Caco-2 (cell line): ENCODE measurements around the gene LENG8. TPM values are rescaled to one million over a fixed set of nuclear protein-coding genes. Genes with fewer than 3 reads are reported as not detected.

Source experiments
- BruUV-seq: library from RNA; stranded (reverse); fragments of 400-500 nt; replicated peaks from 2 replicates; lab custom pipeline; 2021; lab: Mats Ljungman, UMichigan
- CTCF ChIA-PET: fragments of 300-600 bp; sonication (Branson Sonifier 250); formaldehyde crosslinking; loops from one replicate; lab custom pipeline; 2022; ENCODE audit warnings: antibody characterized with exemption; lab: Charles Lee
- POLR2A ChIA-PET: fragments of 300-600 bp; sonication (Branson Sonifier 250); formaldehyde crosslinking; loops from one replicate; lab custom pipeline; 2022; ENCODE audit warnings: antibody characterized with exemption; lab: Charles Lee
- DNase-seq, 2 experiments: peaks; one replicate each; pipeline versions ENCODE4 v3.0.0 to v3.0.0-alpha.2; 2020 to 2022
- H3K27me3 ChIP-seq: replicated peaks from 2 replicates; pipeline ENCODE4 v1.6.0; 2011; ENCODE audit warnings: low read length; ENCODE audit not compliant: control insufficient read depth, insufficient read depth
- H3K36me3 ChIP-seq: 2 replicates; pipeline ENCODE4 v1.5.1; 2011; ENCODE audit warnings: low read length; ENCODE audit not compliant: control insufficient read depth, insufficient read depth
- H3K4me1 ChIP-seq: fragments of 250-450 bp; sonication (Bioruptor Pico); 2 replicates; pipeline ENCODE4 v1.5.1; 2020; ENCODE audit warnings: mild to moderate bottlenecking
- H3K4me3 ChIP-seq: 2 replicates; pipeline ENCODE4 v1.5.1; 2011; ENCODE audit warnings: low read depth, mild to moderate bottlenecking, control low read depth, low read length
- H3K9me3 ChIP-seq: fragments of 250-450 bp; sonication (Bioruptor Pico); 2 replicates; pipeline ENCODE4 v1.5.1; 2020; ENCODE audit warnings: mild to moderate bottlenecking, moderate library complexity
- H3K27ac Mint-ChIP-seq: one replicate; pipeline ENCODE4 v1.8.0; 2022; ENCODE audit warnings: mixed read lengths; ENCODE audit not compliant: unreplicated experiment
- H3K27me3 Mint-ChIP-seq: one replicate; pipeline ENCODE4 v1.8.0; 2022; ENCODE audit warnings: mixed read lengths; ENCODE audit not compliant: insufficient read depth, unreplicated experiment
- H3K36me3 Mint-ChIP-seq: one replicate; pipeline ENCODE4 v1.8.0; 2022; ENCODE audit warnings: mild to moderate bottlenecking, mixed read lengths; ENCODE audit not compliant: insufficient read depth, unreplicated experiment
- H3K4me1 Mint-ChIP-seq: one replicate; pipeline ENCODE4 v1.8.0; 2022; ENCODE audit warnings: low read depth, mixed read lengths; ENCODE audit not compliant: unreplicated experiment
- H3K4me3 Mint-ChIP-seq: one replicate; pipeline ENCODE4 v1.8.0; 2022; ENCODE audit warnings: mild to moderate bottlenecking, moderate library complexity, mixed read lengths; ENCODE audit not compliant: unreplicated experiment
- H3K9me3 Mint-ChIP-seq: one replicate; pipeline ENCODE4 v1.8.0; 2022; ENCODE audit warnings: mixed read lengths; ENCODE audit not compliant: unreplicated experiment
- intact Hi-C: fragments of 100-400 bp; cut with micrococcal nuclease; formaldehyde crosslinking; loops from one replicate; pipeline ENCODE4 v1.10.0; 2022; ENCODE audit not compliant: unreplicated experiment
- total RNA-seq: library from RNA; stranded (reverse); gene quantifications from 2 replicates; pipeline ENCODE4 v1.2.3, GENCODE V29; 2022
- TF ChIP-seq, protein P1 (sequence below), 2 experiments: fragments of 200-600 bp in 1 of 2; IDR thresholded peaks; 1 replicate in 1 of 2; 2 replicates in 1 of 2; pipeline versions ENCODE4 v1.5.1 to v1.8.0; 2011 to 2022; ENCODE audit warnings: antibody characterized with exemption in 1 of 2, control low read depth in 1 of 2, inconsistent platforms in 1 of 2, low read depth in 1 of 2, low read length in 1 of 2, mild to moderate bottlenecking in 1 of 2, moderate library complexity in 1 of 2; ENCODE audit not compliant: insufficient read depth in 1 of 2, severe bottlenecking in 1 of 2, unreplicated experiment in 1 of 2

The LENG8 gene
- total RNA-seq, 1 experiment from 2014 or later: 143 TPM

DNA sequence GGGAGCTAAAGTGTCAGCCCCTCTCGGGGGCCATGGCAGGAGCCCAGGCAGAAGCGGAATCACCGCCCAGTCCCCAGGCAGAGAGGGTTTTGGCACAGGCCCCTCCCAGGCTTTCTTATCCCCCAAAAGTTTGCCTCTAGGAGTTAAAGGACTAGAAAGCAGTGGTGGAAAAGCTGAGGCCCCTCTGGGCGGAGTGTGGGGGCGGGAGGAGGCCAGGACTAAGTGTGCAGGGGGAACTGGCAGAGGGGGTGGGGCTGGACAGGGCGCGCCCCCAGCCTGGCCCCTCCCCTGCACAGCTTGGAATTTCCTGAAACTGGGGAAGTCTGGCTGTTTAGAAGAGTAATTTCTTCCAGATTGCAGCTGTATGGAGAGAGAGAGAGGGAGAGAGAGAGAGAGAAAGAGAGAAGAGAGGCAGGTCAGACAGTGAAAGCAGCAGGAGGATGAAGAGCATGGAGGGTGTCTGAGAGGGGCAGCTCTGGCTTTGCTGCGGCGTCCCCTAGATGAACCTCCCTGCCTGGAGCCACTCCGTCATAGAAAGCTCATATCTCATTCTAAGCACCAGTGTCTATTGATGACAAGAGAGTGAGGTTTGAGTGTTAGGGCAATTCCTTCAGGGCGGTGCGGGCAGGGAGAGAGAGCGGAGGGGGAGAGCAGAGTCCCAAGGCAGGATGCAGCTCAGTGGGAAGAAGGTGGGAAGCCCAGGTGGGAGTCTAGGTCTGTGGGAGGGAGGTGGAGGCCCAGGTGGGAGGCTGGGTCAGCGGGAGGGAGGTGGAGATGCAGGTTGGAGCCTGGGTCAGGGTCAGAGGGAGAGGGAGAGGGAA is 24.3 kb downstream of the LENG8 start, which contains the start of gene CDC42EP5:
Gene CDC42EP5 (minus strand): TSS at position 226 of the 821 bp plus-strand sequence. CDS start 7,749 bp downstream, outside the sequence.
- intact Hi-C loops: no loop called here
- Histone ChIP-seq H3K4me1 (peaks cover 21% of the 10 kb centered on the region), H3K27me3 (no peaks in the 10 kb centered on the region), H3K4me3 (peak within 1 kb of the TSS; percentile 23), H3K36me3 (no peaks in the 10 kb centered on the region), H3K9me3 (no peaks in the 10 kb centered on the region)
- DNase-seq: peak; percentile 66 to 72
- Mint-ChIP-seq H3K27ac (peak within 1 kb of the TSS; percentile 26), H3K4me3 (peak within 1 kb of the TSS; percentile 41), H3K4me1 (peaks cover 37% of the 10 kb centered on the region), H3K9me3 (no peaks in the 10 kb centered on the region), H3K27me3 (peaks cover 2% of the 10 kb centered on the region), H3K36me3 (no peaks in the 10 kb centered on the region)
- CTCF ChIA-PET: interaction anchor here (0.9 to 1.1 kb wide), 2 partner anchors 34 to 43 kb away, joined by 3 to 4 read pairs; no protein-coding TSS in a partner anchor
- TF ChIP-seq, protein P1, sequence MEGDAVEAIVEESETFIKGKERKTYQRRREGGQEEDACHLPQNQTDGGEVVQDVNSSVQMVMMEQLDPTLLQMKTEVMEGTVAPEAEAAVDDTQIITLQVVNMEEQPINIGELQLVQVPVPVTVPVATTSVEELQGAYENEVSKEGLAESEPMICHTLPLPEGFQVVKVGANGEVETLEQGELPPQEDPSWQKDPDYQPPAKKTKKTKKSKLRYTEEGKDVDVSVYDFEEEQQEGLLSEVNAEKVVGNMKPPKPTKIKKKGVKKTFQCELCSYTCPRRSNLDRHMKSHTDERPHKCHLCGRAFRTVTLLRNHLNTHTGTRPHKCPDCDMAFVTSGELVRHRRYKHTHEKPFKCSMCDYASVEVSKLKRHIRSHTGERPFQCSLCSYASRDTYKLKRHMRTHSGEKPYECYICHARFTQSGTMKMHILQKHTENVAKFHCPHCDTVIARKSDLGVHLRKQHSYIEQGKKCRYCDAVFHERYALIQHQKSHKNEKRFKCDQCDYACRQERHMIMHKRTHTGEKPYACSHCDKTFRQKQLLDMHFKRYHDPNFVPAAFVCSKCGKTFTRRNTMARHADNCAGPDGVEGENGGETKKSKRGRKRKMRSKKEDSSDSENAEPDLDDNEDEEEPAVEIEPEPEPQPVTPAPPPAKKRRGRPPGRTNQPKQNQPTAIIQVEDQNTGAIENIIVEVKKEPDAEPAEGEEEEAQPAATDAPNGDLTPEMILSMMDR (IDR thresholded peaks at IDR 0.05; ENCODE audit: insufficient read depth in 1 of 2, low read depth in 1 of 2, low read length in 1 of 2, severe bottlenecking in 1 of 2, unreplicated experiment in 1 of 2): no peak
- POLR2A ChIA-PET: interaction anchor here (0.6 to 1.1 kb wide), 2 partner anchors 25 to 493 kb away, joined by 3 to 5 read pairs; partner anchors contain the start of gene NLRP2
- no TSS peak for BruUV-seq

DNA sequence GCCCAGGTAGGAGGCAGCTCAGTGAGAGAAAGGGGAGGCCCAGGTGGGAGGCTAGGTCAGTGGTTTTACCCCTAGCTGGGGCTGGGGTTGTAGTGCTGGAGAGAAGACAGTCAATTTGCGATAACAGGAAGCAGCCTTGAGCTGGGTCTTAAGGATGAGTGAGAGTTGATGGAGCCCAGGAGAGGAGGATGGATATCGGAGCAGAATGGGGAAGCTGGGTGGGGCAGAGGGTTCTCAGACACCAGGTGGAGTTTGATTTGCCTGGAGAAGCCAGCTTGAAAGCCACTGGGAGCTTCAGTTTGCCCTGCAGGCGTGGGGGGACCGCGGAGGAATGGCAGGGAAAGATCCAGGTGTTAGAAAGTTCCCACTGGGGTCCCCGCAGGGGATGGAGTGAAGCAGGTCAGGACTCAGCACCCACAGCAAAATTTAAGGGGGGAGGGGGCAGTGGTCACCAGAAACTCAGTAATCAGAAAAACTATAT is 24.9 kb downstream of the LENG8 start:
- Histone ChIP-seq H3K36me3 (no peaks in the 10 kb centered on the region), H3K9me3 (no peaks in the 10 kb centered on the region), H3K4me3 (no peak overlapping the region), H3K4me1 (peaks cover 21% of the 10 kb centered on the region), H3K27me3 (no peaks in the 10 kb centered on the region)
- Mint-ChIP-seq H3K4me1 (peaks cover 37% of the 10 kb centered on the region), H3K27ac (peak overlapping the region; percentile 26), H3K36me3 (no peaks in the 10 kb centered on the region), H3K4me3 (no peak overlapping the region), H3K27me3 (peaks cover 2% of the 10 kb centered on the region), H3K9me3 (no peaks in the 10 kb centered on the region)
- CTCF ChIA-PET: interaction anchor here (1.1 kb wide), 1 partner anchor 43 kb away, joined by 4 read pairs; no protein-coding TSS in a partner anchor
- TF ChIP-seq, protein P1 (IDR thresholded peaks at IDR 0.05; ENCODE audit: insufficient read depth in 1 of 2, low read depth in 1 of 2, low read length in 1 of 2, severe bottlenecking in 1 of 2, unreplicated experiment in 1 of 2): no peak
- BruUV-seq: no TSS peak
- no peak for DNase-seq
- intact Hi-C loops: no loop called here
- POLR2A ChIA-PET: interaction anchor here (1.1 kb wide), 1 partner anchor 493 kb away, joined by 3 read pairs; the partner anchor contains the start of gene NLRP2

DNA sequence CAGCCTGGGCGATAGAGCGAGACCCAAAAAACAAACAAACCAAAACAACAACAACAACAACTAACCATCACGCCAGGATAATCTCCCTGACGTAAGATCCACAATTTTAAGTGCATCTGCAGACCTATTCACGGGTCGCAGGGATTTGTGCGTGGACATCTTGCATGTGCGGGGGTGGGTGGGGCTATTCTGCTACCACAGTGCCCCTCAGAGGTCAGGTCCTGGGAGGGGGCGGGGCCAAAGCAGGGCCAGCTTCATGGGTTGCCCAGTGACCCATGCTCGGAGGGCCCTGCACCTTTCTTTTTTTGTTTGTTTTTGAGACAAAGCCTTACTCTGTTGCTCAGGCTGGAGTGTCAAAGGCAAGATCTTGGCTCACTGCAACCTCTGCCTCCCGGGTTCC is 26.7 kb downstream of the LENG8 start:
- Histone ChIP-seq H3K4me1 (peaks cover 16% of the 10 kb centered on the region), H3K36me3 (no peaks in the 10 kb centered on the region), H3K4me3 (no peak overlapping the region), H3K27me3 (no peaks in the 10 kb centered on the region), H3K9me3 (no peaks in the 10 kb centered on the region)
- H3K9me3 Mint-ChIP-seq: no peaks in the 10 kb centered on the region
- ChIA-PET POLR2A (no interaction called here), CTCF (no interaction called here)
- no peaks in the 10 kb centered on the region for H3K36me3 Mint-ChIP-seq
- no peak for DNase-seq
- TF ChIP-seq, protein P1 (IDR thresholded peaks at IDR 0.05; ENCODE audit: insufficient read depth in 1 of 2, low read depth in 1 of 2, low read length in 1 of 2, severe bottlenecking in 1 of 2, unreplicated experiment in 1 of 2): no peak
- intact Hi-C loops: no loop called here
- H3K27ac Mint-ChIP-seq: no peak overlapping the region
- no peak overlapping the region for H3K4me3 Mint-ChIP-seq
- peaks cover 3% of the 10 kb centered on the region for H3K27me3 Mint-ChIP-seq
- H3K4me1 Mint-ChIP-seq: peaks cover 23% of the 10 kb centered on the region
- no TSS peak for BruUV-seq
